Measurements from ENCODE around the gene UBE3C. TPM values are rescaled to one million over a fixed set of nuclear protein-coding genes. Genes with fewer than 3 reads are reported as not detected.
"Not testable (repeated sequence)": the region's sequence is repeated elsewhere in the genome, so short reads cannot be mapped to it uniquely, and the experiment has no call there.

Gene UBE3C
- total RNA-seq, 2 experiments from 2014 or later = 53.9 to 60.7 TPM

DNA sequence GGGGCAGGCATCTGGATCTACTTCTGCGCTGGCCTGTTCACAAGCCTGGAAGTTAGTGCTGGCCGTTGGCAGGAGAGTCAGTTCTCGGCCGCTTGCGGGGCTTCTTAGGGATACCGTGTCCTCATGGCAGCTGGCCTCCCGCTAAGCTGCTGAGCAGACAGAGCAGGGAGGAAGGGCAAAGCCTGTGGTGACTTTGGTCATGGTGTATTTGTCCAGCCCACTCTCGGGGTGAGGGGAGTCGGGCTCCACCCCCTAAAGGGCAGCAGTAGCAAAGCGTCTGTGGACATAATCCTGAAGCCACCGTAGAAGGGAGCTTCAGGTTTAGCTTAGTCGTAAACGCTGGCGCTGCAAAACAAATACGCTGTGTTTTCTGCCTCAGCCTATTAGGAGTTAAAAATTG, 12.2 kb downstream of the UBE3C start:
- DNase-seq (no peak), ATAC-seq (no peak)
- Mint-ChIP-seq H3K9me3 (ENCODE audit: low read depth) (no peaks in the 10 kb centered on the region), H3K27ac (no peak overlapping the region), H3K36me3 (ENCODE audit: low read depth) (peaks cover 28% of the 10 kb centered on the region), H3K4me3 (no peak overlapping the region), H3K27me3 (no peaks in the 10 kb centered on the region), H3K4me1 (peaks cover 82% of the 10 kb centered on the region)
- POLR2A ChIA-PET = no interaction called here
- intact Hi-C loops (cut with DNase I, micrococcal nuclease) = no loop called here
- CTCF ChIA-PET = interaction anchor here (1.2 to 1.3 kb wide), 2 partner anchors 20 to 207 kb away, joined by 3 read pairs; no protein-coding TSS in a partner anchor

- no peaks in the 10 kb centered on the region for H3K27me3 Mint-ChIP-seq
- DNase-seq (no peak), ATAC-seq (peak; percentile 6)
- H3K36me3 Mint-ChIP-seq (ENCODE audit: low read depth) = peaks cover 22% of the 10 kb centered on the region
- POLR2A ChIA-PET = no interaction called here
- no peak overlapping the region for H3K27ac Mint-ChIP-seq
- intact Hi-C loops (cut with DNase I, micrococcal nuclease) = no loop called here
- H3K9me3 Mint-ChIP-seq (ENCODE audit: low read depth) = no peaks in the 10 kb centered on the region
- CTCF ChIA-PET = interaction anchor here (1.3 kb wide), 1 partner anchor 19 kb away, joined by 3 read pairs; no protein-coding TSS in a partner anchor
- no peak overlapping the region for H3K4me3 Mint-ChIP-seq
- peaks cover 78% of the 10 kb centered on the region for H3K4me1 Mint-ChIP-seq
Measured at GRCh38 chr7:157151626-157152339, 13.1 kb downstream of the UBE3C start.

DNA sequence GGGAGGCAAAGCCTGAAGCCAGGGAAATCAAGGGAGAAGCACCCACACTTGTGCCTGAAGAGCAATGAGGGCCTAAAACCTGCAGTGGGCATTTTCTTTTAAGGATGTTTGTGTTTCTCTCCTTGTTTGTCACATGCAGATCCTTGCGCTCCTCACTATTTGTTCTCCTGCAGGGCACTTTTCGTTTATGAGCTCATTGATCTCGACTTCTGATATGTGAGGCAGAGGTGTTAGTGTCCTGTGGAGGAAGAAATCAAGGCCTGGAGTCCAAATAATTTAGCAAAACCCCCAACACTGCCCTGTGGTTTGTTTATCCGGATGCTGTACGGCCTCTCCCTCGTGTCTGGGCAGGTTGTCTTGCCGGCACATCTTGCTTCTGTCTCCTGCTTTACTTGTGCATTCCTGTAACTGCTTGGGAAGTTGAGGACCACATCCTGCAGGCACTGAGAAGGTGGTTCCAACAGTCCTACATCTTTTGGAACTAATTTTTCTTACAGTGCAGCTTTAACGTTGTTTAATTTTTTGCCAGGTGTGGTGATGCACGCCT, 13.7 kb downstream of the UBE3C start:
- H3K27me3 Mint-ChIP-seq = no peaks in the 10 kb centered on the region
- H3K27ac Mint-ChIP-seq = no peak overlapping the region
- ChIA-PET POLR2A (no interaction called here), CTCF (no interaction called here)
- intact Hi-C loops (cut with DNase I, micrococcal nuclease) = no loop called here
- no peak overlapping the region for H3K4me3 Mint-ChIP-seq
- peaks cover 76% of the 10 kb centered on the region for H3K4me1 Mint-ChIP-seq
- H3K36me3 Mint-ChIP-seq (ENCODE audit: low read depth) = peaks cover 16% of the 10 kb centered on the region
- no peak for ATAC-seq
- DNase-seq = no peak
- no peaks in the 10 kb centered on the region for H3K9me3 Mint-ChIP-seq (ENCODE audit: low read depth)

DNA sequence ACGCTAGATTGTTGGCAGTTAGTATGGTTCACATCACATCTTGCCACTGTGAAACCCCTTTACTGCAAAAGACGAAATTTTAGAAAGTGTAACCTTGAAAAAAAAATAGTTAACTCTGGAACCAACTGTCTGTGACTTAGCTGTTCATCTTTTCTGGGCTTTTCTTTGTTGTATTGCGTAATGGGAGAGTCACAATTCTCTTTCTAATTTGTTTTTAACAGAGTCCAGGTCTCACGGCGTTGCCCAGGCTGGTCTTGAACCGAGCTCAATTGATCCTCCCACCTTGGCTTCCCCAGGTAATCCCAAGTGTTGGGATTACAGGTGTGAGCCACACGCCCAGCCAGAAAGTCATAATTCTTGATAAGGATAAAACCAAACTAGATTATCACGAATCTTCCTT, 14.5 kb downstream of the UBE3C start:
- no peak overlapping the region for H3K4me3 Mint-ChIP-seq
- no peaks in the 10 kb centered on the region for H3K27me3 Mint-ChIP-seq
- intact Hi-C loops (cut with DNase I, micrococcal nuclease) = no loop called here
- H3K36me3 Mint-ChIP-seq (ENCODE audit: low read depth) = peaks cover 12% of the 10 kb centered on the region
- ChIA-PET POLR2A (no interaction called here), CTCF (no interaction called here)
- no peaks in the 10 kb centered on the region for H3K9me3 Mint-ChIP-seq (ENCODE audit: low read depth)
- ATAC-seq (no peak), DNase-seq (no peak)
- peaks cover 73% of the 10 kb centered on the region for H3K4me1 Mint-ChIP-seq
- H3K27ac Mint-ChIP-seq = peak overlapping the region; percentile 47

GRCh38 chr7:157155959-157156358, 17.2 kb downstream of the UBE3C start:
- DNase-seq (no peak), ATAC-seq (no peak)
- H3K4me1 Mint-ChIP-seq = peaks cover 65% of the 10 kb centered on the region
- intact Hi-C loops (cut with DNase I, micrococcal nuclease) = no loop called here
- ChIA-PET CTCF (interaction anchor here (0.7 to 0.9 kb wide), 3 partner anchors 8 to 39 kb away, joined by 3 read pairs; no protein-coding TSS in a partner anchor), POLR2A (no interaction called here)
- no peaks in the 10 kb centered on the region for H3K9me3 Mint-ChIP-seq (ENCODE audit: low read depth)
- peaks cover 19% of the 10 kb centered on the region for H3K36me3 Mint-ChIP-seq (ENCODE audit: low read depth)
- no peak overlapping the region for H3K4me3 Mint-ChIP-seq
- H3K27me3 Mint-ChIP-seq = no peaks in the 10 kb centered on the region
- no peak overlapping the region for H3K27ac Mint-ChIP-seq

DNA sequence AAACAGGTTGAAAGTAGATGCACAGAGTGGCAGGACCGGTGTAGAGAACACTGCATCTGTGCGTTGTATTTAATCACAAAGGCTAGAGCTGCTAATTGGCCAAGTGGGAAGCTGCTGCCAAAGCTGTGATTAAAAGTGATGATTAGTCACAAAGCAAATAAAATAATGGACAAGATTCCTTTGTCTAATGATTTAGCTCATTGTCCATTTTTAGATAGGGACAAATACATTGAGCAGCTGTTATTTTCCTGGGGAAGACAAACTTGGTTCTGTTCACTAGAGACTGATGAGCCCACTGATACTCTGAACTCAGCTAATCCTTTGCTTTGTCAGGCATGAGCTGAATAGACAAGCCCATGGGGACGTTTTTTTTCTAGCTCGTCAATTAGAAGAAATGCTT, 19.7 kb downstream of the UBE3C start:
- Mint-ChIP-seq H3K27ac (no peak overlapping the region), H3K4me1 (peaks cover 41% of the 10 kb centered on the region), H3K9me3 (ENCODE audit: low read depth) (no peaks in the 10 kb centered on the region), H3K27me3 (no peaks in the 10 kb centered on the region), H3K4me3 (no peak overlapping the region), H3K36me3 (ENCODE audit: low read depth) (peaks cover 12% of the 10 kb centered on the region)
- intact Hi-C loops (cut with DNase I, micrococcal nuclease) = no loop called here
- POLR2A ChIA-PET = no interaction called here
- no peak for ATAC-seq
- DNase-seq = no peak
- CTCF ChIA-PET = interaction anchor here (0.6 to 1.2 kb wide), 2 partner anchors 8 to 22 kb away, joined by 3 read pairs; no protein-coding TSS in a partner anchor

- not testable (repeated sequence) for H3K27ac Mint-ChIP-seq, H3K27me3 Mint-ChIP-seq
Measured at GRCh38 chr7:157159537-157159936, 20.8 kb downstream of the UBE3C start.

GRCh38 chr7:157160433-157160832, 21.7 kb downstream of the UBE3C start:
- DNase-seq (no peak), ATAC-seq (no peak)
- H3K9me3 Mint-ChIP-seq (ENCODE audit: low read depth) = peaks cover 4% of the 10 kb centered on the region
- POLR2A ChIA-PET = no interaction called here
- H3K27me3 Mint-ChIP-seq = no peaks in the 10 kb centered on the region
- H3K27ac Mint-ChIP-seq = peak overlapping the region; percentile 19
- H3K4me1 Mint-ChIP-seq = peaks cover 28% of the 10 kb centered on the region
- peaks cover 29% of the 10 kb centered on the region for H3K36me3 Mint-ChIP-seq (ENCODE audit: low read depth)
- CTCF ChIA-PET = no interaction called here
- intact Hi-C loops (cut with DNase I, micrococcal nuclease) = no loop called here
- no peak overlapping the region for H3K4me3 Mint-ChIP-seq

More at GRCh38 chr7:157159537-157159936, 20.8 kb downstream of the UBE3C start:
- intact Hi-C loops (cut with DNase I, micrococcal nuclease); H3K4me3 Mint-ChIP-seq; DNase-seq; ATAC-seq; CTCF ChIA-PET; H3K9me3 Mint-ChIP-seq (ENCODE audit: low read depth); POLR2A ChIA-PET: not testable (repeated sequence)
- Mint-ChIP-seq H3K4me1 (peaks cover 32% of the 10 kb centered on the region), H3K36me3 (ENCODE audit: low read depth) (peaks cover 20% of the 10 kb centered on the region)

DNA sequence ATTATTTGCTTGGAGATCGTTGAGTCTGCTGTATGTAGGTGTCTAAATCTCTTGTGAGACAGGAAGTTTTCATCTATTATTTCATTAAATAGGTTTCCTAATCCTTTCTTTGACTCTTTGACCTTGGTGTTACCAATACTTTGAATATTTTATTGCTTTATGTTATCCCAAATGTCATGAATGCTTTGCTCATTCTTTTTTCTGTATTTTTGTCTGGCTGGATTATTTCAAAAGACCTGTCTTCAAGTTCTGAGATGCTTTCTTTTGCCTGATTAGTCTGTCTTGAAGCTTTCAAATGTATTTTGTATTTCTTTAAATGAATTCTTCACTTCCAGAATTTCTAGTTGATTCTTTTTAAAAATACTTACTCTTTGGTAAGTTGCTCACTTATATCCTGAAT, 27.3 kb downstream of the UBE3C start:
- Mint-ChIP-seq H3K9me3 (ENCODE audit: low read depth) (peaks cover 8% of the 10 kb centered on the region), H3K4me3 (no peak overlapping the region), H3K27me3 (no peaks in the 10 kb centered on the region), H3K4me1 (no peaks in the 10 kb centered on the region), H3K36me3 (ENCODE audit: low read depth) (peaks cover 55% of the 10 kb centered on the region), H3K27ac (no peak overlapping the region)
- CTCF ChIA-PET = no interaction called here
- intact Hi-C loops (cut with DNase I, micrococcal nuclease) = no loop called here
- DNase-seq (no peak), ATAC-seq (no peak)
- POLR2A ChIA-PET = no interaction called here

DNA sequence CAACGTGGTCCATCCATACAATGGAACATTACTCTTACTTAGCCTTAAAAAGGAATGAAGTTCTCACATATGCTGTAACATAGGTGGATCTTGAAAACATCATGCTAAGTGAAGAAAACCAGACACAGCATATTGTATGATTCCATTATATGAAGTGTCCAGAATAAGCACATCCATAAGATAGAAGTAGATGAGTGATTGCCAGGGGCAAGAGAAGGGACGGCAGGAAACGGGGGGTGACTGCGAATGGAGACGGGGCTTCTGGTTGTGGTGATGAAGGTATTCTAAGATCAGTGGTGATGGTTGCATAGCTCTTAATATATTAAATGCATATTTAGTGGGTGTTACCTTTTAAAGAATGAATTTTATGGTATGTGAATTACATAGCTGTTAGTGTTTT, 29.8 kb downstream of the UBE3C start:
- ChIA-PET POLR2A (no interaction called here), CTCF (no interaction called here)
- Mint-ChIP-seq H3K36me3 (ENCODE audit: low read depth) (peaks cover 62% of the 10 kb centered on the region), H3K4me3 (no peak overlapping the region), H3K27ac (peak overlapping the region; percentile 64), H3K27me3 (no peaks in the 10 kb centered on the region), H3K9me3 (ENCODE audit: low read depth) (peaks cover 8% of the 10 kb centered on the region), H3K4me1 (no peaks in the 10 kb centered on the region)
- ATAC-seq (no peak), DNase-seq (no peak)
- intact Hi-C loops (cut with DNase I, micrococcal nuclease) = loop anchor here in 1 of 2 experiments (2.0 kb wide), 1 partner anchor 20 kb away; no protein-coding TSS in a partner anchor

DNA sequence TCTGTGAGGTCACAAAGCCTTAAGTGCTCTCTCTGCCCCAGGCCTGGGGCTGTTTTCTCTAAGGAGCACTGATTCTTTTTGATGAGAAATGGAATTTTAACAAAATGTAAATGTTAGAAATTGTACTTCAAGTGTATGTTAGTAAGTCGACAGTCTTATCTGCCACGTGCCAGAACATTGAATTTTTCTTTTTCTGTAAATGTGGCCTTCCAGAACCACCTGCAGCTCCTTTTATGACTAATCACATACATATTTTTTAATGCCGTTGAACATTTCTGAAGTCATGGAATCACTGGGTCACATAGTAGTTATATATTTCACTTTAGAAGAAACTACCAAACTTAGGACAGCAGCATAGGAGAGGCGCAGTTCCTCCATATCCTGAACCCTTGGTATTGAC, 38.0 kb downstream of the UBE3C start:
- ChIA-PET CTCF (no interaction called here), POLR2A (no interaction called here)
- Mint-ChIP-seq H3K9me3 (ENCODE audit: low read depth) (no peaks in the 10 kb centered on the region), H3K27ac (no peak overlapping the region), H3K36me3 (ENCODE audit: low read depth) (peaks cover 35% of the 10 kb centered on the region), H3K27me3 (no peaks in the 10 kb centered on the region), H3K4me1 (no peaks in the 10 kb centered on the region), H3K4me3 (no peak overlapping the region)
- intact Hi-C loops (cut with DNase I, micrococcal nuclease) = no loop called here
- no peak for DNase-seq
- no peak for ATAC-seq

GRCh38 chr7:157177333-157177982, 38.7 kb downstream of the UBE3C start:
- no peak for ATAC-seq
- no peak overlapping the region for H3K27ac Mint-ChIP-seq
- intact Hi-C loops (cut with DNase I, micrococcal nuclease) = no loop called here
- H3K36me3 Mint-ChIP-seq (ENCODE audit: low read depth) = peaks cover 39% of the 10 kb centered on the region
- H3K4me1 Mint-ChIP-seq = no peaks in the 10 kb centered on the region
- ChIA-PET POLR2A (no interaction called here), CTCF (no interaction called here)
- H3K27me3 Mint-ChIP-seq = no peaks in the 10 kb centered on the region
- H3K4me3 Mint-ChIP-seq = no peak overlapping the region
- H3K9me3 Mint-ChIP-seq (ENCODE audit: low read depth) = no peaks in the 10 kb centered on the region
- DNase-seq = no peak
